HEK293 (cell line): Measurements from ENCODE around the gene MOSPD3.

ENCODE experiments used
- CTCF ChIA-PET: fragments of 350-600 bp; formaldehyde crosslinking; extraction: SDS; loops from one replicate; lab custom pipeline; 2021; ENCODE audit warnings: antibody characterized with exemption; lab: Yijun Ruan, JAX
- POLR2A ChIA-PET: fragments of 300-600 bp; formaldehyde crosslinking; extraction: SDS; loops from one replicate; lab custom pipeline; 2020; ENCODE audit warnings: antibody characterized with exemption, inconsistent platforms; lab: Yijun Ruan, JAX
- H3K27ac ChIP-seq: fragments of 200-500 bp; sonication (Bioruptor generic); 2 replicates; pipeline ENCODE4 v1.5.1; 2014; ENCODE audit warnings: low read depth, low read length, control low read depth, inconsistent platforms; ENCODE audit errors: extremely low read depth
- H3K36me3 ChIP-seq, 2 experiments: fragments of 200-500 bp in 1 of 2; sonication (Bioruptor generic) in 1 of 2; 1 replicate in 1 of 2; 2 replicates in 1 of 2; pipeline ENCODE4 v1.5.1; 2014 to 2017; ENCODE audit warnings: inconsistent platforms in 2 of 2, low read length in 2 of 2; ENCODE audit not compliant: control insufficient read depth in 2 of 2, insufficient read depth in 1 of 2
- H3K4me1 ChIP-seq: fragments of 200-500 bp; sonication (Bioruptor generic); 2 replicates; pipeline ENCODE4 v1.5.1; 2014; ENCODE audit warnings: mild to moderate bottlenecking, low read length, inconsistent platforms; ENCODE audit not compliant: control insufficient read depth, insufficient read depth
- H3K4me3 ChIP-seq: 2 replicates; pipeline ENCODE4 v1.5.1; 2011; ENCODE audit warnings: low read depth, mild to moderate bottlenecking, control low read depth, low read length, moderate library complexity
- H3K9me3 ChIP-seq: fragments of 200-500 bp; sonication (Bioruptor generic); 2 replicates; pipeline ENCODE4 v1.5.1; 2014; ENCODE audit warnings: low read depth, low read length, inconsistent platforms; ENCODE audit not compliant: control insufficient read depth, insufficient read depth
- BCL11B ChIP-seq: fragments of 450-650 bp; formaldehyde crosslinking; IDR thresholded peaks from 2 replicates; pipeline ENCODE4 v1.5.1; 2016; ENCODE audit warnings: low read depth, missing biosample characterization, missing genetic modification characterization
- REPIN1 ChIP-seq: fragments of 450-650 bp; formaldehyde crosslinking; IDR thresholded peaks from 2 replicates; pipeline ENCODE4 v1.5.1; 2017; ENCODE audit warnings: missing biosample characterization, missing genetic modification characterization, low read depth
- SP7 ChIP-seq: fragments of 450-650 bp; formaldehyde crosslinking; IDR thresholded peaks from 2 replicates; pipeline ENCODE4 v1.5.1; 2016; ENCODE audit warnings: missing biosample characterization, missing genetic modification characterization
- ZBTB26 ChIP-seq: fragments of 450-650 bp; formaldehyde crosslinking; optimal IDR thresholded peaks from 2 replicates; pipeline ENCODE3; 2016; ENCODE audit warnings: missing biosample characterization, mild to moderate bottlenecking, missing genetic modification characterization
- ZNF302 ChIP-seq: fragments of 450-650 bp; formaldehyde crosslinking; IDR thresholded peaks from 2 replicates; pipeline ENCODE4 v1.5.1; 2016; ENCODE audit warnings: missing biosample characterization, missing genetic modification characterization, low read depth
- ZNF341 ChIP-seq: fragments of 450-650 bp; formaldehyde crosslinking; IDR thresholded peaks from 2 replicates; pipeline ENCODE4; 2016; ENCODE audit warnings: low read depth, missing biosample characterization, missing genetic modification characterization
- ZNF513 ChIP-seq: fragments of 450-650 bp; IDR thresholded peaks from 2 replicates; pipeline ENCODE4 v1.5.1; 2018; ENCODE audit warnings: missing biosample characterization, missing genetic modification characterization
- ZNF514 ChIP-seq: fragments of 450-650 bp; formaldehyde crosslinking; IDR thresholded peaks from 2 replicates; pipeline ENCODE4 v1.5.1; 2016; ENCODE audit warnings: missing biosample characterization, missing genetic modification characterization
- ZNF518A ChIP-seq: fragments of 450-650 bp; formaldehyde crosslinking; conservative IDR thresholded peaks from 2 replicates; pipeline ENCODE4 v1.5.1; 2016; ENCODE audit warnings: low read depth, missing biosample characterization, missing genetic modification characterization
- ZNF561 ChIP-seq: fragments of 450-650 bp; IDR thresholded peaks from 2 replicates; pipeline ENCODE4 v1.5.1; 2018; ENCODE audit warnings: missing biosample characterization, missing genetic modification characterization, borderline replicate concordance
- TF ChIP-seq, protein P1 (sequence below): fragments of 450-650 bp; formaldehyde crosslinking; IDR thresholded peaks from 2 replicates; pipeline ENCODE4 v1.5.1; 2016; ENCODE audit warnings: missing biosample characterization, missing genetic modification characterization

The MOSPD3 gene

DNA sequence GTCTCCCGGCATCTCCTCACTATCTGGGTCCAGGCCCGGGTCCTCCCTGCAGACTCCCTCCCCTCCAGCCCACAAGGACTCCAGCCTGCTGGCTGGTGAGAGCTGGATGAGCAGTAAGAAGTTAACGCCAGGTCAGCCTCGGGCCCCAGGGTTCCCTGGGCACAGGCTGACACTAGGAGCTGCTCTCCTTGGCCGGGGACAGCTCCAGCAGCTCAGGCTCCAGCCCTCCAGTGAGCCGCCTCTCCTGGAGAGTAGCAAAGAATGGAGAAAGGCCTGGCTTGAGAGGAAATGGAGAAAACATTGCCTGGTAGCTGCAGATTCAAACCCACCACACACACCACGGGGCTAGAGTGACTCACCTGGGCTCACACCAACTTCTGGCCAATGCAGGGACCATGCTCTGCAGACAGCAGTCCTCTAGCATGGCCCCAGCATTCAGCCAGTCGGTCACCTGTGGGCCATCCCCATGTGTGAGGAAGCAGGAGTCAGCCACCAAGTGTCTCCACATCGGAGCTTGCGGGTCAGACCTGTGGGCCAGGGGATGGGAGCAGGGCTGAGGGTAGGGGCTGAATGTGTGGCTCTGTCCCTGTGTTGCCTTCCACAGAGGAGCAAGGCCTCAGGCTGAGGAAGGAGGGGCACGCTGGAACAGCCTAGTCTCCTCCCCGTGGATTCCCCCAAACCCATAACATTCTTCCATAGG, 45.2 kb upstream of the MOSPD3 start:
- peak; percentile 93 for TF ChIP-seq ZNF341 (tag by site-specific recombination)
- TF ChIP-seq, protein P1, sequence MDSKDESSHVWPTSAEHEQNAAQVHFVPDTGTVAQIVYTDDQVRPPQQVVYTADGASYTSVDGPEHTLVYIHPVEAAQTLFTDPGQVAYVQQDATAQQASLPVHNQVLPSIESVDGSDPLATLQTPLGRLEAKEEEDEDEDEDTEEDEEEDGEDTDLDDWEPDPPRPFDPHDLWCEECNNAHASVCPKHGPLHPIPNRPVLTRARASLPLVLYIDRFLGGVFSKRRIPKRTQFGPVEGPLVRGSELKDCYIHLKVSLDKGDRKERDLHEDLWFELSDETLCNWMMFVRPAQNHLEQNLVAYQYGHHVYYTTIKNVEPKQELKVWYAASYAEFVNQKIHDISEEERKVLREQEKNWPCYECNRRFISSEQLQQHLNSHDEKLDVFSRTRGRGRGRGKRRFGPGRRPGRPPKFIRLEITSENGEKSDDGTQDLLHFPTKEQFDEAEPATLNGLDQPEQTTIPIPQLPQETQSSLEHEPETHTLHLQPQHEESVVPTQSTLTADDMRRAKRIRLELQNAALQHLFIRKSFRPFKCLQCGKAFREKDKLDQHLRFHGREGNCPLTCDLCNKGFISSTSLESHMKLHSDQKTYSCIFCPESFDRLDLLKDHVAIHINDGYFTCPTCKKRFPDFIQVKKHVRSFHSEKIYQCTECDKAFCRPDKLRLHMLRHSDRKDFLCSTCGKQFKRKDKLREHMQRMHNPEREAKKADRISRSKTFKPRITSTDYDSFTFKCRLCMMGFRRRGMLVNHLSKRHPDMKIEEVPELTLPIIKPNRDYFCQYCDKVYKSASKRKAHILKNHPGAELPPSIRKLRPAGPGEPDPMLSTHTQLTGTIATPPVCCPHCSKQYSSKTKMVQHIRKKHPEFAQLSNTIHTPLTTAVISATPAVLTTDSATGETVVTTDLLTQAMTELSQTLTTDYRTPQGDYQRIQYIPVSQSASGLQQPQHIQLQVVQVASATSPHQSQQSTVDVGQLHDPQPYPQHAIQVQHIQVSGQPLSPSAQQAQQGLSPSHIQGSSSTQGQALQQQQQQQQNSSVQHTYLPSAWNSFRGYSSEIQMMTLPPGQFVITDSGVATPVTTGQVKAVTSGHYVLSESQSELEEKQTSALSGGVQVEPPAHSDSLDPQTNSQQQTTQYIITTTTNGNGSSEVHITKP (tag by site-specific recombination): peak; percentile 54
- no peak for TF ChIP-seq ZNF302 (tag by site-specific recombination)
- TF ChIP-seq ZNF518A: no peak
- TF ChIP-seq ZNF513 (tag by site-specific recombination): no peak
- TF ChIP-seq BCL11B (tag by site-specific recombination): no peak
- peak; percentile 2 for TF ChIP-seq ZBTB26 (tag by site-specific recombination)
- TF ChIP-seq, all 188 proteins: peak for 3
- ChIA-PET POLR2A (interaction anchor here (4.4 kb wide), 1 partner anchor 19 kb away, joined by 26 read pairs; the partner anchor contains the start of genes FBXO24 and LRCH4), CTCF (interaction anchor here (0.6 to 3.2 kb wide), 7 partner anchors 8 to 158 kb away, joined by 3 to 14 read pairs (median 5); no protein-coding TSS in a partner anchor)
- peaks cover 2% of the 10 kb centered on the region; the same call in 1 of the 2 replicates for H3K4me1 ChIP-seq
- H3K36me3 ChIP-seq: peaks cover 0 to 7% of the 10 kb centered on the region in 2 experiments; a peak in 1 of 3 replicates
- no peak overlapping the region for H3K4me3 ChIP-seq
- H3K27ac ChIP-seq: no peak overlapping the region
- H3K9me3 ChIP-seq: no peaks in the 10 kb centered on the region

- peaks cover 0 to 4% of the 10 kb centered on the region in 2 experiments; a peak in 1 of 3 replicates for H3K36me3 ChIP-seq
- no peaks in the 10 kb centered on the region for H3K9me3 ChIP-seq
- peaks cover 2% of the 10 kb centered on the region; the same call in 1 of the 2 replicates for H3K4me1 ChIP-seq
- ChIA-PET CTCF (interaction anchor here (0.6 to 3.2 kb wide), 5 partner anchors 8 to 158 kb away, joined by 5 to 14 read pairs (median 5); no protein-coding TSS in a partner anchor), POLR2A (interaction anchor here (1.0 to 4.4 kb wide), 2 partner anchors 18 kb away, joined by 6 to 26 read pairs; partner anchors contain the start of genes FBXO24 and LRCH4)
- no peak overlapping the region for H3K4me3 ChIP-seq
- TF ChIP-seq SP7 (no peak), ZNF561 (no peak), ZNF514 (tag by site-specific recombination) (no peak), ZNF341 (tag by site-specific recombination) (peak; percentile 45; the same call in 1 of the 2 replicates), REPIN1 (tag by site-specific recombination) (no peak)
- no peak overlapping the region for H3K27ac ChIP-seq
These were observed 44.6 kb upstream of the MOSPD3 start for GRCh38 chr7:100567751-100568175.
